Dedifferentiated amniotic fluid mesenchymal stem cell (primary cell): Measurements from ENCODE around the gene DMKN.

Source experiments
- DNase-seq: peaks from one replicate; pipeline ENCODE4 v3.0.0-alpha.2; 2016; ENCODE audit errors: extremely low spot score

DMKN gene

GRCh38 chr19:35549879-35550523 lies 36.6 kb upstream of the DMKN start:
- no peak for DNase-seq

GRCh38 chr19:35549174-35549788 lies 35.8 kb upstream of the DMKN start:
- peak; percentile 59 for DNase-seq

GRCh38 chr19:35546532-35546931 lies 33.1 kb upstream of the DMKN start:
- DNase-seq: no peak

- DNase-seq: no peak
These were observed 32.5 kb upstream of the DMKN start for GRCh38 chr19:35545855-35546381.

- DNase-seq: peak; percentile 81
These were observed 31.8 kb upstream of the DMKN start, which contains the start of gene TMEM147 for GRCh38 chr19:35545001-35545854. TSS of gene TMEM147 (plus strand) at chr19:35545626. CDS start at chr19:35545740, 114 bp downstream.

GRCh38 chr19:35544110-35544802 lies 30.8 kb upstream of the DMKN start:
- DNase-seq: no peak

GRCh38 chr19:35543280-35544109 lies 30.0 kb upstream of the DMKN start:
- DNase-seq: no peak

GRCh38 chr19:35542209-35542608 lies 28.8 kb upstream of the DMKN start:
- DNase-seq: no peak

GRCh38 chr19:35540356-35540927 lies 27.0 kb upstream of the DMKN start:
- DNase-seq: no peak

- no peak for DNase-seq
These were observed 26.4 kb upstream of the DMKN start for GRCh38 chr19:35539850-35540249.

GRCh38 chr19:35539314-35539713 lies 25.9 kb upstream of the DMKN start:
- no peak for DNase-seq

GRCh38 chr19:35534803-35535480 lies 21.5 kb upstream of the DMKN start:
- DNase-seq: no peak

- DNase-seq: no peak
These were observed 20.5 kb upstream of the DMKN start for GRCh38 chr19:35533822-35534392.

- DNase-seq: no peak
These were observed 19.9 kb upstream of the DMKN start, which contains the start of gene GAPDHS for GRCh38 chr19:35533201-35533821. TSS of gene GAPDHS (plus strand) at chr19:35533456. CDS start at chr19:35533528, 72 bp downstream.

- no peak for DNase-seq
These were observed 17.8 kb upstream of the DMKN start for GRCh38 chr19:35531291-35531690.

GRCh38 chr19:35529241-35530218 lies 16.1 kb upstream of the DMKN start:
- DNase-seq: no peak

GRCh38 chr19:35528218-35529038 lies 15.0 kb upstream of the DMKN start, which contains the start of gene SBSN:
TSS of gene SBSN (minus strand) at chr19:35528311. CDS start at chr19:35528281, 30 bp downstream.
- no peak for DNase-seq
